ENCODE results near the gene SPAG16.

- TF ChIP-seq CTCF (IDR thresholded peaks at IDR 0.05) (no peak), POLR2A (IDR thresholded peaks at IDR 0.05) (no peak)
These were observed 912.0 kb downstream of the SPAG16 start for GRCh38 chr2:214196260-214196659.

Data from body of pancreas (tissue), 4 donors.